ENCODE results near the gene DSG3. TPM values are rescaled to one million over a fixed set of nuclear protein-coding genes. Genes with fewer than 3 reads are reported as not detected.

Gene DSG3
- total and polyA plus RNA-seq, 2 of the 8 experiments (the other 6 are each of a cell fraction or from before 2014, with no cell fraction given): 0.03 to 0.07 TPM

DNA sequence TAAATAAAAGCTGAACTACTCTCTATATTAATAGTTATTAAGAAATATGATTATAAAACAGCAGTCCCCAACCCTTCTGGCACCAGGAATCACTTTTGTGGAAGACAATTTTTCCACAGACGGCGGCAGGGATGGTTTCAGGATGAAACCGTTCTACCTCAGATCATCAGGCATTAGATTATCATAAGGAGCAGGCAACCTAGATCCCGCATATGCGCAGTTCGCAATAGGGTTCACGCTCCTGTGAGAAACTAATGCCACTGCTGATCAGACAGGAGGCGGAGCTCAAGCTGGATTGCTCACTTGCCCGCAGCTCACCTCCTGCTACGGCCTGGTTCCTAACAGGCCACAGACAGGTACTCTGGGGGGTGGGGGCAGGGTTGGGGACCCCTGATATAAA is 31.1 kb downstream of the DSG3 start:
- H3K14ac ChIP-seq (ENCODE audit: insufficient read length): no peak overlapping the region
- H2BK15ac ChIP-seq (ENCODE audit: low read length): no peak overlapping the region
- 94% methylated on average over 10 of the region's 10 CpGs; no CpG with 5 or more reads in 1 of the 2 experiments for WGBS, 2 experiments (ENCODE audit: extremely low coverage in 1 of 2, insufficient coverage in 1 of 2, insufficient read length in 1 of 2, insufficient replicate concordance in 2 of 2, low coverage in 1 of 2, low lambda C conversion rate in 2 of 2, missing lambda C conversion rate in 1 of 2)
- ChIA-PET POLR2A (ENCODE audit: partially characterized antibody) (no interaction called here), CTCF (ENCODE audit: partially characterized antibody) (interaction anchor here (2.1 kb wide), 1 partner anchor 54 kb away, joined by 8 read pairs; no protein-coding TSS in a partner anchor)
- no peaks in the 10 kb centered on the region for H3K79me1 ChIP-seq (ENCODE audit: low read depth, low read length)
- H3K27ac ChIP-seq (ENCODE audit: low read depth, low read length): no peak overlapping the region
- H3K9ac ChIP-seq (replicated peaks in 1 of 4; ENCODE audit: extremely low read depth in 1 of 4, low read depth in 3 of 4, low read length in 3 of 4): no peak overlapping the region
- H2BK120ac ChIP-seq (replicated peaks; ENCODE audit: low read depth, low read length): no peak overlapping the region
- DNase-seq (ENCODE audit: low read depth in 1 of 2, low spot score in 2 of 2): no peak
- no peak overlapping the region for H4K91ac ChIP-seq (replicated peaks; ENCODE audit: insufficient read length, low read length)
- H2BK12ac ChIP-seq (ENCODE audit: low read depth, low read length): no peak overlapping the region
- no peak overlapping the region for H2AK5ac ChIP-seq (ENCODE audit: low read depth, low read length)
- H3K36me3 ChIP-seq (ENCODE audit: control insufficient read depth in 2 of 4, insufficient read depth in 4 of 4, low read length in 3 of 4): no peaks in the 10 kb centered on the region
- TF ChIP-seq TAF7 (optimal IDR thresholded peaks at IDR 0.05; ENCODE audit: borderline replicate concordance, low read depth, low read length): no peak
- no peaks in the 10 kb centered on the region for H3K23me2 ChIP-seq (ENCODE audit: low read depth, low read length)
- no peak overlapping the region for H3K18ac ChIP-seq (ENCODE audit: extremely low read depth, low read length)
- no peak overlapping the region for H3K4me2 ChIP-seq (ENCODE audit: insufficient read depth in 1 of 2, low read depth in 2 of 2, low read length in 2 of 2)
- no peaks in the 10 kb centered on the region for H3K27me3 ChIP-seq (replicated peaks in 1 of 4; ENCODE audit: control insufficient read depth in 3 of 4, extremely low read depth in 1 of 4, insufficient read depth in 3 of 4, low read length in 3 of 4)
- H3K23ac ChIP-seq (ENCODE audit: insufficient read length): no peak overlapping the region
- no peak overlapping the region for H3K56ac ChIP-seq (replicated peaks; ENCODE audit: insufficient read length, low read depth, low read length)
- H3K9me3 ChIP-seq (ENCODE audit: insufficient read depth in 2 of 2, low read depth in 1 of 2, low read length in 1 of 2): no peaks in the 10 kb centered on the region; a peak in 1 of 4 replicates
- H3K4me3 ChIP-seq (ENCODE audit: extremely low read depth in 1 of 4, insufficient read depth in 2 of 4, low read depth in 3 of 4, low read length in 4 of 4): no peak overlapping the region
- no peaks in the 10 kb centered on the region for H4K20me1 ChIP-seq (replicated peaks in 1 of 2; ENCODE audit: control insufficient read depth in 1 of 2, insufficient read depth in 2 of 2, low read length in 2 of 2)
- no peak overlapping the region for H4K5ac ChIP-seq (ENCODE audit: insufficient read length, low read depth, low read length)
- no peaks in the 10 kb centered on the region for H3K79me2 ChIP-seq (ENCODE audit: control insufficient read depth in 1 of 2, insufficient read depth in 2 of 2, low read length in 2 of 2)
- no peak for FAIRE-seq
- no peak overlapping the region for H3K4ac ChIP-seq (replicated peaks; ENCODE audit: insufficient read length, low read depth, low read length)
- no peaks in the 10 kb centered on the region for H3K4me1 ChIP-seq (replicated peaks in 1 of 4; ENCODE audit: control insufficient read depth in 3 of 4, insufficient read depth in 4 of 4, low read length in 3 of 4)
- H2BK5ac ChIP-seq (ENCODE audit: low read depth, low read length): no peak overlapping the region
- no peak overlapping the region for H2AFZ ChIP-seq (ENCODE audit: low read length)
- H2BK20ac ChIP-seq (ENCODE audit: low read length): no peak overlapping the region
- H4K8ac ChIP-seq (ENCODE audit: extremely low read depth, insufficient read depth, low read length): no peak overlapping the region

All from H1 (cell line).